CD4-positive, alpha-beta T cell treated with Interleukin-17A for 4 hours (primary cell): Measurements from ENCODE around the gene MTMR8.

ENCODE experiments used
- DNase-seq: peaks from one replicate; pipeline ENCODE4 v3.0.0-alpha.2; 2020; ENCODE audit warnings: mixed read lengths

MTMR8 gene

DNA sequence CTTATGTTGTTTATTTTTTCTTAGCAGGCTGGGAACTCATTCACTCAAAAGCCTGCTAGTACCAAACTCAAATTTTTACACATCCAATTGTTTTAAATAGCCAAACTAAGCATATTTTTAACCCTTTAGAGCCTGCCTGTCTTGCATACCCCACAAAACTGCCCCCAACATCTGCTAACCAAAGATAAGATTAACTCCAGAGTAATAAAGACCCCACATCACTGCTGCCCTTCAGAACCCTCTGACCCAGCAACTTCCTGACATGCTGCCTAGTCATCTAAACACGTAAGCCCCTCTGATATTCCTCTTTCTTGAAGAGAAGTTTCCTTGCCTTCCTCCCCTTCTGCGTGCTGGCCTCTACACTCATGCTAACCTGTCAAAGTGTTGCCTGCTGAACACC is 104.1 kb downstream of the MTMR8 start:
- DNase-seq = no peak

DNA sequence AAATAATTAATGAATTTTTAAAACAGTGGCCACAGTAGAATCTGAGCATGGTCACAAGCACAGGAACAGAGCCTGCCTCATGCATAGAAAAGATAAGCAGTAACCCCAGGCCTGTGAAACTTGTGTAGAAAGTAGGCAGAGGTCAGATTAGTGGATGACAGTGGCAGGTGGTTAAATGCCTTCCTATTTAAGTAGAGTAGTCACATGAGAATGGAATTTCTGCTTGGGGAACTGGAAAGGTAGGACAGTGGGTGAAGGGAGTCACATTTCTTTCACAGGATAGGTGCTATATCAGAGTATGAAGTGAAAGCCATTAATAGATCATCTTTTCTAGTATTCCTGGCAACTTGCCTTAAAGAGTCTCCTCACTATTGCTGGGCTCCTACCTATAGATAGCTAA is 130.0 kb downstream of the MTMR8 start:
- no peak for DNase-seq

DNA sequence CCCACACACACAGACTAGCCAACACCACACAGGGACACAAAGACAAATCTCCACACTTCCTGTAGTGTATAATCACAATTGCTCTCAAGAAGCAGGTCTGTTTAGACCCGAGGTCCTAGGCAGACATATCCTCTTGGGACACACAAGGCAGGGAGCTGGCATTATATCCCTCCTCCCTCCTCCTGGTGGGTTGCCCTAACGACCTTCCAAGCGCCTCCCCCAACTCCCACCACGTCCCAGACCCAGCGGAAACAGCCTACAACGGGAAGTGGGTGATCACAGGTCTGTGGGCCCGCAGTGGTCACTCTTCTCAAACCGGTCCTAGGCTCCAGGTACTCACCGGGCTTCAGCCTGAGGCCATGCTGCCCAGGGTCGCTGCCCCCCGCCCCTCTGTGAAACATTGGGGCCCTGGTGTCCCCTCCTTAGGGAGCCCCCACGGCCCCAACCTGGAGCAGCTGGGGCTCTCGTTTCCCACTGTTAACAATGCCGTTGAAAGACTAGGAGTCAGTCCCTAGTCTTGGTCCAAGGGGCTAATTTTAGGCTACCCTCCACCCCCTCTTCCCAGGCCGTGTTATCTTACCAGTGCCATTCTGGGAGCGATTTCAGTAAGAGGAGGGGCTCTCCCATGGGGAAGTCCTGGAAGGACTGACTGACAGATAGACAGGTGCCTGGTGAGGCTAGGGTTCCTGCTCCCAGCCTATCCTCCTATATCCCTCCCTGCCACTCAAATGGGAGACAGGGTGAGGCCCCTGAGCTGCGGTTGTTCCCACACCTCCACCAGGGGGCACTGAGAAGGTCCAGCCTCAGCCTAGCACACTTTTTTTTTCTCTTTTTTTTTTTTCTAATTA is 164.9 kb downstream of the MTMR8 start, which contains the start of gene ASB12:
ASB12 (minus strand) TSS at position 485 of the 848 bp plus-strand sequence. CDS start 4,957 bp downstream, outside the sequence.
- DNase-seq = no peak

DNA sequence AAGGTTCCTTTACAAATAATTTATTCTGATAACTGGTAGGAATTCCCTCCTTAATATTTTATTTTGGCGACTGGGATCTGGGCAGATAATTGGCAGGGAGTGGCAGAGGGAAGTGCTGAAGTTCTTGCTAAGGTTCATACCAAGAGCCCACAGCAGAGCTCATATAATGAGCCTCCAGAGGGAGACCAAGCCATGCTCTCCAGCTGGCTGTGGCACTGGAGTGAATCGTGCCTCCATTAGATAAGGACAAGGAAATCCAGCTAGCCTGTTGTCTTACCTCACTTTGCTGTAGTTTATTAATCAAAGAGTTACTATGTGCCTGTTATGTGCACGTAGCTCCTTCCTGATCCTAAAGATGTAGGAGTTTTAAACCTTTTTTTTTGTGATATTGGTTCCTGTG is 166.1 kb downstream of the MTMR8 start:
- DNase-seq = no peak
